GM06990 (cell line): ENCODE measurements around the gene SLC13A3.

Experiments used
- DNase-seq: peaks from one replicate; pipeline ENCODE4 v3.0.0-alpha.2; 2011; ENCODE audit not compliant: insufficient read length; ENCODE audit errors: extremely low read depth
- H3K27me3 ChIP-seq: replicated peaks from 2 replicates; pipeline ENCODE4 v1.6.0; 2011; ENCODE audit warnings: low read length; ENCODE audit not compliant: control insufficient read depth, insufficient read depth
- H3K36me3 ChIP-seq: 2 replicates; pipeline ENCODE4 v1.5.1; 2011; ENCODE audit warnings: low read length; ENCODE audit not compliant: control insufficient read depth, insufficient read depth
- H3K4me3 ChIP-seq: replicated peaks from 2 replicates; pipeline ENCODE4 v1.5.1; 2011; ENCODE audit warnings: low read depth, mild to moderate bottlenecking, control low read depth, low read length
- TF ChIP-seq, protein P1 (sequence below): IDR thresholded peaks from 2 replicates; pipeline ENCODE4 v1.5.1; 2011; ENCODE audit warnings: low read length, control low read depth, mild to moderate bottlenecking, inconsistent platforms; ENCODE audit not compliant: insufficient read depth, poor library complexity, severe bottlenecking

SLC13A3 gene

DNA sequence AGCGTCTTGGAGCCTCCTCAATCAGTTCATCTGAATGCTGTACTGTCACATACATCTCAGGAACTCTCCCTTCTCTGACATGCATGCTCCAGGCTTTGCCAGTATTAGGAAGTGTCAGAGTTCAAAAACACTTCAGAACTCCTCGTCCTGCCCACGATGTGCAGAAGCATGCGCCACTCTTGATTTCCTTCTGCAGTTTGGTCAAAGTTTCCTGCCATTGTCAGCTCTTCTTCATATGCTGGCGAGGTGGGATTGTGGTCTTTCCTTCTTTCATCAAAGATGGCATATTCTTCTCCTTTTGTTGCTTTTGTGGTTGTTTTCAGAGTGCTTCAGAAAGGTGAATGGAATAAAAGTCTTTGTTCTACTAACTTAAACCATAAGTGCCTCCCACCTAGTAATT is 21.0 kb downstream of the SLC13A3 start:
- Histone ChIP-seq H3K36me3 (no peaks in the 10 kb centered on the region), H3K27me3 (no peaks in the 10 kb centered on the region; the same call in none of the 2 replicates)
- TF ChIP-seq, protein P1, sequence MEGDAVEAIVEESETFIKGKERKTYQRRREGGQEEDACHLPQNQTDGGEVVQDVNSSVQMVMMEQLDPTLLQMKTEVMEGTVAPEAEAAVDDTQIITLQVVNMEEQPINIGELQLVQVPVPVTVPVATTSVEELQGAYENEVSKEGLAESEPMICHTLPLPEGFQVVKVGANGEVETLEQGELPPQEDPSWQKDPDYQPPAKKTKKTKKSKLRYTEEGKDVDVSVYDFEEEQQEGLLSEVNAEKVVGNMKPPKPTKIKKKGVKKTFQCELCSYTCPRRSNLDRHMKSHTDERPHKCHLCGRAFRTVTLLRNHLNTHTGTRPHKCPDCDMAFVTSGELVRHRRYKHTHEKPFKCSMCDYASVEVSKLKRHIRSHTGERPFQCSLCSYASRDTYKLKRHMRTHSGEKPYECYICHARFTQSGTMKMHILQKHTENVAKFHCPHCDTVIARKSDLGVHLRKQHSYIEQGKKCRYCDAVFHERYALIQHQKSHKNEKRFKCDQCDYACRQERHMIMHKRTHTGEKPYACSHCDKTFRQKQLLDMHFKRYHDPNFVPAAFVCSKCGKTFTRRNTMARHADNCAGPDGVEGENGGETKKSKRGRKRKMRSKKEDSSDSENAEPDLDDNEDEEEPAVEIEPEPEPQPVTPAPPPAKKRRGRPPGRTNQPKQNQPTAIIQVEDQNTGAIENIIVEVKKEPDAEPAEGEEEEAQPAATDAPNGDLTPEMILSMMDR: no peak

DNA sequence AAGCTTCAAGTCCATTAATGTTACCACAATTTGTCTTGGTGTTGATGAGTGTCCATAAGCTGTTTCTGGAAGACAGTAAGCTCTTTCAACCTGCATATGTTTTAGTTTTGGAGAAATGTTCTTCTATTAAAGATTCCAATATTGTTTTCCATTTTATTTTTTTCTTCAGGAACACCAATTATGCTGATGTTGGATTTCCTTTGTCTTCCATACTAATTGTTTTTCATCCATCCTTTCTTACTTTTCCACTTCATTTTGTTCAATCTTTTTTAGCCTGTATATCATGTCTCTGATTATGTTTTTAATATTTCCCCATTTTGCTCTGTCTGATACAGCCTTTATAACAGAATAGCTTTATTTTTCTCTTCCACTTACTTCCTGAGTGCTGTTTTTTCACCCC is 21.9 kb downstream of the SLC13A3 start:
- Histone ChIP-seq H3K4me3 (no peak overlapping the region), H3K27me3 (no peaks in the 10 kb centered on the region; the same call in none of the 2 replicates), H3K36me3 (no peaks in the 10 kb centered on the region)
- TF ChIP-seq, protein P1: no peak
- no peak for DNase-seq

More for the DNA sequence above, 21.0 kb downstream of the SLC13A3 start:
- no peak overlapping the region for H3K4me3 ChIP-seq
- DNase-seq: no peak

DNA sequence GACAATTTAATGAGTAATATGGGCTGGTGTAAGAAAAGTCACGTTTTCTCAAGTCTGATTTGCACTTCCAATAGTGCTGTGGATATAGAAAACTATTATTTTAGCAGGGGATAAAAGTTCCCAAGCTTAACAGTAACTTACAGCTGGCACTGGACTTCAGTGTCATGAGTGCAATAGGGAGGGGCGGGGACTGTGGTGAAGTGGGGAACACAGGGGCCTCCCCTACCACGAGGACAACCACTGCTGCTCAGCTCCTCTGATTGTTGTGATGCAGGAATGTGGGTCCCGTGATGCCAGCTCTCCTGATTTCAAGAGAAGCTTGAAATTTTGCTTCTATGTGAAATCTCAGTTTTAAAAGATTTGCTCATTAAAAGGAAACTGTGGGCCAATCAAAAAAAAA is 24.0 kb downstream of the SLC13A3 start:
- DNase-seq: no peak
- no peaks in the 10 kb centered on the region; the same call in none of the 2 replicates for H3K27me3 ChIP-seq
- no peak overlapping the region for H3K4me3 ChIP-seq
- no peaks in the 10 kb centered on the region for H3K36me3 ChIP-seq
- TF ChIP-seq, protein P1: no peak

DNA sequence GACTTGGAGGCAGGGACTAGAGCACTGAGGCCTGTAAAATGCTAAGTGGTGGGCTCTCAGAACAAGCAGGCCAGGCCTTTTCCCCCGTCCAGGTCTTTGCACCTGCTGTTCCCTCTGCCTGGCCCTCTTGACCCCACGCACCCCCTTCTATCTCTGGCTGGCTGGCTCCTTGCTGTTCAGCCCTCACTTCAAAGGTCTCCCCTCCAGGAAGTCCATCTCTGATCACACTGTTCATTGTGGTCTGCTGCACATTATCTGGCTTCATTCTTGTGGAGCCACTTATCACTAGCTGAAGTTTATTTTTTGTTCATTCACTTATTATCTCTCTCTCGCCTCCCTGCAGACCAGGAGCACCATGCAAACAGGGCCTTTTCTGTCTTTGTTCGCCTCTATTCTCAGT is 24.5 kb downstream of the SLC13A3 start:
- no peaks in the 10 kb centered on the region; the same call in none of the 2 replicates for H3K27me3 ChIP-seq
- DNase-seq: no peak
- TF ChIP-seq, protein P1: no peak
- H3K4me3 ChIP-seq: no peak overlapping the region
- H3K36me3 ChIP-seq: no peaks in the 10 kb centered on the region

DNA sequence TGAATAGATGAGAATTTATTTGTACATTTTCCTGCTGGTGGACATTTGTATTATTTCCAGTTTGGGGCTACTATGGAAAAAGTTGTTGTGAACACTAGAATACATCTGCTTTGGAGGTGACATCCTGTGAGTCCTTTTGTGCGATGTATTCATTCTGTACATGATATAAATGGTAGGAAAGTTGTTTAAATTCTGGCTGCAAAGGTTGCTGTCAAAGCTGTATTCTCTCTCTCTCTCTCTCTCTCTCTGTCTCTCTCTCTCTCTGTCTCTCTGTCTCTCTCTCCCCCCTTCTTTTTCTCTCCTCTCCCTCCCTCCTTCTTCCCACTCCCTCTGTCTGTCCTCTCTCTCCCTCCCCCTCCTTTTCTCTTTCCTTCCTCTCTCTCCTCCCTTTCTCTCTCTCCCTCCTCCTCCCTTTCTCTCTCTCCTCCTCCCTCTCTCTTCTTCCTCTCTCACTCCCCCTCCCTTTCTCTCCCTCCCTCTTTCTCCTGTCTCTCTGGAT is 25.3 kb downstream of the SLC13A3 start:
- no peaks in the 10 kb centered on the region for H3K36me3 ChIP-seq
- H3K27me3 ChIP-seq: no peaks in the 10 kb centered on the region; the same call in none of the 2 replicates
- no peak overlapping the region for H3K4me3 ChIP-seq
- TF ChIP-seq, protein P1: no peak
- DNase-seq: no peak

DNA sequence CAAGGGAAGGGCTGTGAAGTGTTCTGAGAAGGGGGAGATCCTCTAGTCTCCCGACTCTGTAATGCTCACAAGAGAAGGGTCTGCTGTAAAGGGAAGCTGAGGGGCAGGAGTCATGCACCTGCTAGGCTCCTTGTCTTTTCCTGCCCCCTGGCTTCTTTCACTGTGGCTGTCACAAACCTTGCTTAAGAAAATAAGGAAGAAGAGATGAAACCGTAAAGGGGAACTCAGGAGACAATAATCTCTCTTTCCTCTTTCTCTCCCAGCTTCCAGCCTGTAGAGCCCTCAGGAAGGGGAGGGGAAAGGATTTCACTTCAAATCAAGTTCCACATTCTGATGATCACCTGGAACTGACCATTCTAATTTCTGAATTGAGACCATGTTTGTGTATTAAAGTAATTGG is 26.3 kb downstream of the SLC13A3 start:
- Histone ChIP-seq H3K4me3 (no peak overlapping the region), H3K36me3 (no peaks in the 10 kb centered on the region), H3K27me3 (no peaks in the 10 kb centered on the region; the same call in none of the 2 replicates)
- no peak for DNase-seq
- TF ChIP-seq, protein P1: no peak
